ENCODE results near the gene CNTNAP2. TPM values are rescaled to one million over a fixed set of nuclear protein-coding genes. Genes with fewer than 3 reads are reported as not detected.

Gene CNTNAP2
- total and polyA plus RNA-seq, 9 of the 15 experiments (the other 6 are each of a cell fraction or from before 2014, with no cell fraction given) = 0.04 to 0.62 (median 0.09) TPM; not detected in 4

DNA sequence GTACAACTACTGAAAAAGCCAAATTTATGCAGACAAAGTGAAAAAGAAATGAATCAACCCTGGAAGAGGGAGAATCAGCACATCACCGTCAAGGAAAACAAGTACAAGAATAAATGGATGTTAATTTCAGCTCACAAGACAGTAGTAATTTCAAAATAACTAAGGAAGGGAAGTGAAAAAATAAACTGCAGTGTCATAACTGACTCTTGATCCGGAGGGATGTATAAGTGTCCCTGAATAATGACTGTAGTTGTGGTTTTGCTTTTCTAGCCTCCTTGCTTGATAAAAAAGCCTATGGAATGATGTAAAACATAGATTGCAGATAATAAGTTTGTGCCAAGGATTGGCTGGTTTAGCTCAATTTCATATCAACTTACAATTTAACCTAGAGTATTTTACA lies 1752.9 kb downstream of the CNTNAP2 start:
- WGBS (ENCODE audit: insufficient coverage, low coverage, missing lambda C conversion rate) = 0% methylated on average over 2 of the region's 2 CpGs
- no TSS peak for BruUV-seq (replicated peaks)

More for the DNA sequence above, 1752.9 kb downstream of the CNTNAP2 start:
- ChIA-PET POLR2A (no interaction called here), CTCF (ENCODE audit: low intra/inter-chr PET ratio) (no interaction called here)
- no peaks in the 10 kb centered on the region for H3K79me2 ChIP-seq (ENCODE audit: control insufficient read depth, insufficient read depth, low read length)
- no peaks in the 10 kb centered on the region for H3K27me3 ChIP-seq (ENCODE audit: control insufficient read depth in 2 of 2, insufficient read depth in 2 of 2, low read length in 2 of 2)
- no peak overlapping the region for H2AFZ ChIP-seq (ENCODE audit: low read depth, low read length)
- no peak for TF ChIP-seq SMARCA4 (IDR thresholded peaks at IDR 0.05)
- TF ChIP-seq, protein P1, sequence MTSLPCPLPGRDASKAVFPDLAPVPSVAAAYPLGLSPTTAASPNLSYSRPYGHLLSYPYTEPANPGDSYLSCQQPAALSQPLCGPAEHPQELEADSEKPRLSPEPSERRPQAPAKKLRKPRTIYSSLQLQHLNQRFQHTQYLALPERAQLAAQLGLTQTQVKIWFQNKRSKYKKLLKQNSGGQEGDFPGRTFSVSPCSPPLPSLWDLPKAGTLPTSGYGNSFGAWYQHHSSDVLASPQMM (CRISPR knock-in tag; IDR thresholded peaks at IDR 0.05) = no peak
- TF ChIP-seq CHD4 (IDR thresholded peaks at IDR 0.05; ENCODE audit: insufficient read depth, insufficient replicate concordance, low read depth, low read length, poor library complexity, severe bottlenecking) = no peak
- TF ChIP-seq NCOA1 (IDR thresholded peaks at IDR 0.05; ENCODE audit: low read depth) = no peak
- TF ChIP-seq GTF2A2 (tag; IDR thresholded peaks at IDR 0.05) = no peak
- TF ChIP-seq, protein P2, sequence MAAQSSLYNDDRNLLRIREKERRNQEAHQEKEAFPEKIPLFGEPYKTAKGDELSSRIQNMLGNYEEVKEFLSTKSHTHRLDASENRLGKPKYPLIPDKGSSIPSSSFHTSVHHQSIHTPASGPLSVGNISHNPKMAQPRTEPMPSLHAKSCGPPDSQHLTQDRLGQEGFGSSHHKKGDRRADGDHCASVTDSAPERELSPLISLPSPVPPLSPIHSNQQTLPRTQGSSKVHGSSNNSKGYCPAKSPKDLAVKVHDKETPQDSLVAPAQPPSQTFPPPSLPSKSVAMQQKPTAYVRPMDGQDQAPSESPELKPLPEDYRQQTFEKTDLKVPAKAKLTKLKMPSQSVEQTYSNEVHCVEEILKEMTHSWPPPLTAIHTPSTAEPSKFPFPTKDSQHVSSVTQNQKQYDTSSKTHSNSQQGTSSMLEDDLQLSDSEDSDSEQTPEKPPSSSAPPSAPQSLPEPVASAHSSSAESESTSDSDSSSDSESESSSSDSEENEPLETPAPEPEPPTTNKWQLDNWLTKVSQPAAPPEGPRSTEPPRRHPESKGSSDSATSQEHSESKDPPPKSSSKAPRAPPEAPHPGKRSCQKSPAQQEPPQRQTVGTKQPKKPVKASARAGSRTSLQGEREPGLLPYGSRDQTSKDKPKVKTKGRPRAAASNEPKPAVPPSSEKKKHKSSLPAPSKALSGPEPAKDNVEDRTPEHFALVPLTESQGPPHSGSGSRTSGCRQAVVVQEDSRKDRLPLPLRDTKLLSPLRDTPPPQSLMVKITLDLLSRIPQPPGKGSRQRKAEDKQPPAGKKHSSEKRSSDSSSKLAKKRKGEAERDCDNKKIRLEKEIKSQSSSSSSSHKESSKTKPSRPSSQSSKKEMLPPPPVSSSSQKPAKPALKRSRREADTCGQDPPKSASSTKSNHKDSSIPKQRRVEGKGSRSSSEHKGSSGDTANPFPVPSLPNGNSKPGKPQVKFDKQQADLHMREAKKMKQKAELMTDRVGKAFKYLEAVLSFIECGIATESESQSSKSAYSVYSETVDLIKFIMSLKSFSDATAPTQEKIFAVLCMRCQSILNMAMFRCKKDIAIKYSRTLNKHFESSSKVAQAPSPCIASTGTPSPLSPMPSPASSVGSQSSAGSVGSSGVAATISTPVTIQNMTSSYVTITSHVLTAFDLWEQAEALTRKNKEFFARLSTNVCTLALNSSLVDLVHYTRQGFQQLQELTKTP (IDR thresholded peaks at IDR 0.05; ENCODE audit: low read depth in 1 of 2, partially characterized antibody in 2 of 2) = no peak
- no peak for TF ChIP-seq TGIF2 (CRISPR knock-in tag; IDR thresholded peaks at IDR 0.05)
- no peak for TF ChIP-seq ELF2 (CRISPR knock-in tag; IDR thresholded peaks at IDR 0.05)
- no peak for TF ChIP-seq YBX1 (IDR thresholded peaks at IDR 0.05)
- TF ChIP-seq ZNF124 (CRISPR knock-in tag; IDR thresholded peaks at IDR 0.05) = no peak
- TF ChIP-seq ZNF24 (IDR thresholded peaks at IDR 0.05) = no peak
- no peak for TF ChIP-seq RAD21 (CRISPR knock-in tag; conservative IDR thresholded peaks at IDR 0.05 in 1 of 2, IDR thresholded peaks at IDR 0.05 in 1 of 2)
- TF ChIP-seq ZNF41 (CRISPR knock-in tag; conservative IDR thresholded peaks at IDR 0.05) = no peak
- no peak for TF ChIP-seq C11orf30 (IDR thresholded peaks at IDR 0.05; ENCODE audit: low read depth)
- TF ChIP-seq, protein P3, sequence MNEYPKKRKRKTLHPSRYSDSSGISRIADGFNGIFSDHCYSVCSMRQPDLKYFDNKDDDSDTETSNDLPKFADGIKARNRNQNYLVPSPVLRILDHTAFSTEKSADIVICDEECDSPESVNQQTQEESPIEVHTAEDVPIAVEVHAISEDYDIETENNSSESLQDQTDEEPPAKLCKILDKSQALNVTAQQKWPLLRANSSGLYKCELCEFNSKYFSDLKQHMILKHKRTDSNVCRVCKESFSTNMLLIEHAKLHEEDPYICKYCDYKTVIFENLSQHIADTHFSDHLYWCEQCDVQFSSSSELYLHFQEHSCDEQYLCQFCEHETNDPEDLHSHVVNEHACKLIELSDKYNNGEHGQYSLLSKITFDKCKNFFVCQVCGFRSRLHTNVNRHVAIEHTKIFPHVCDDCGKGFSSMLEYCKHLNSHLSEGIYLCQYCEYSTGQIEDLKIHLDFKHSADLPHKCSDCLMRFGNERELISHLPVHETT (CRISPR knock-in tag; conservative IDR thresholded peaks at IDR 0.05 in 1 of 2, IDR thresholded peaks at IDR 0.05 in 1 of 2) = no peak
- TF ChIP-seq SP1 (CRISPR knock-in tag; IDR thresholded peaks at IDR 0.05) = no peak
- H3K4me2 ChIP-seq (ENCODE audit: insufficient read depth, low read length) = no peak overlapping the region
- DNase-seq (ENCODE audit: extremely low read depth in 1 of 4, low spot score in 3 of 4) (no peak), FAIRE-seq (no peak), ATAC-seq (no peak)
- no peaks in the 10 kb centered on the region for H3K36me3 ChIP-seq (ENCODE audit: control insufficient read depth, insufficient read depth, low read length)
- H3K9ac ChIP-seq (ENCODE audit: insufficient read depth in 1 of 2, low read depth in 2 of 2, low read length in 2 of 2) = no peak overlapping the region
- H3K4me1 ChIP-seq (replicated peaks in 1 of 2; ENCODE audit: control insufficient read depth in 2 of 2, insufficient read depth in 2 of 2, low read length in 2 of 2) = no peaks in the 10 kb centered on the region
- intact Hi-C loops (cut with micrococcal nuclease) (no loop called here), in situ Hi-C loops (cut with MboI) (no loop called here)
- no peak overlapping the region for H3K4me3 ChIP-seq
- no peaks in the 10 kb centered on the region; the same call in 1 of the 2 replicates for H3K9me3 ChIP-seq (replicated peaks; ENCODE audit: control insufficient read depth, insufficient read depth, low read depth, low read length)
- H3K27ac ChIP-seq (ENCODE audit: extremely low read depth, low read depth, low read length) = no peak overlapping the region
- H3K9me1 ChIP-seq (ENCODE audit: control insufficient read depth, insufficient read depth, low read length) = no peaks in the 10 kb centered on the region
- no peaks in the 10 kb centered on the region for H4K20me1 ChIP-seq (replicated peaks; ENCODE audit: control insufficient read depth, insufficient read depth, low read length)
